Fibroblast of skin of right quadriceps (primary cell): ENCODE data around the gene MYH9.
"Not testable (repeated sequence)": the region's sequence is repeated elsewhere in the genome, so short reads cannot be mapped to it uniquely, and the experiment has no call there.

Experiments used
- DNase-seq: peaks from one replicate; pipeline ENCODE4 v3.0.0-alpha.2; 2013

The MYH9 gene

GRCh38 chr22:36306227-36306626 is 81.5 kb downstream of the MYH9 start:
- DNase-seq = no peak

GRCh38 chr22:36305813-36306212 is 82.0 kb downstream of the MYH9 start:
- no peak for DNase-seq

DNA sequence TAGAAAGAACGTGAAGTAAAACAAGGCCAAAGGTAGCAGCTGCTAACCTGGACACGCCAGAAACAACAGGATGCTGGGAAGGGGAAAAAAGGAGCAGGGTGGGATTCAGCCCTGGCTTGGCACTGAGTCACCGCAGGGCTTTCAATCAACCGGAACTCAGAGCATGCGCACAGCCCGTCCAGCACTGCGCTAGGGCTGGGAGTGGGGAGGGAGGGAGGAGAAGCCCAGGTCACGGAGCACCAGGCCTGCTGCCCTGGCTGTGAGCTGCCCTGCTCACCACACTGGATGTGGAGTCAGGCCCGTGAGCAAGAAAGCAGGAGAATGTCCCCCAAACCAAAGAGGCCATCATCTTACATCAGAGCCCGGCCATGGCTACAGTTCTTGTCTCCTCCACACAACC is 83.3 kb downstream of the MYH9 start:
- DNase-seq = no peak

DNA sequence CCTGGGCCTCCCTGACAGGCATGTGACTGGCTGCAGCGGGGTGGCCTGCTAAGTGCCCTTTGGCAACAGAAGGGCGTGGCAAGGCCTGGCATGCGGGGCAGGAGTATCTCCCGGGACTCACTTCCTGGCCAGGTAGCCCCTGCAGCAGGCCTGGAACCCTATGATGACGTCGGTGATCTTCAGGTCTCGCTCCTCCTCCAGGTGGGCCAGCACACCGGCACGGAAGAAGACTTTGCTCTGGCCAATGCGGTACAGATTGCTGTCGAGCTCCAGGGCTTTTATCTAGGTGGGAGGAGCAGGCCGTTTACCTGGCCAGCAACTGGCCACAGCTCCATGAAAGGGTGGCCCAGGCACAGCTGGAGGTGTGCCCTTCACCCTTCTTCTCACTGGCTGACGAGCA is 83.9 kb downstream of the MYH9 start:
- DNase-seq = no peak

DNA sequence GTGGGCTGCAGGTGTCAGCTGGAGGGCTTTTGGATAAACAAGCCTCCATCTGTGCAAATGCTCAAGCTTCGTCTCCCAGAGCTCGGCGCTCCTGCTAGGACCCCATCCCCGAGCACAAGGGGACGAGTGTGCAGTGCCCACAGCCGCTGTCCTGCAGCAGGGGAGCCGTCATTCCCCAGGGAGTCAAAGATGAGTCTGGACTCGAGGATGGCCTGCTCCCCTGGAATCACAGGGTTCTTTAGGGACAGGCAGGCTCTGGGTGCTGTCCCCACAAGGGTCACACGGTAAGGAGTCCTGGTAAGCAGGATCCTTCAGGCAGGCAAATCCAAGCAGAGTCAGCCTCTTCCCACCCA is 84.7 kb downstream of the MYH9 start:
- no peak for DNase-seq

DNA sequence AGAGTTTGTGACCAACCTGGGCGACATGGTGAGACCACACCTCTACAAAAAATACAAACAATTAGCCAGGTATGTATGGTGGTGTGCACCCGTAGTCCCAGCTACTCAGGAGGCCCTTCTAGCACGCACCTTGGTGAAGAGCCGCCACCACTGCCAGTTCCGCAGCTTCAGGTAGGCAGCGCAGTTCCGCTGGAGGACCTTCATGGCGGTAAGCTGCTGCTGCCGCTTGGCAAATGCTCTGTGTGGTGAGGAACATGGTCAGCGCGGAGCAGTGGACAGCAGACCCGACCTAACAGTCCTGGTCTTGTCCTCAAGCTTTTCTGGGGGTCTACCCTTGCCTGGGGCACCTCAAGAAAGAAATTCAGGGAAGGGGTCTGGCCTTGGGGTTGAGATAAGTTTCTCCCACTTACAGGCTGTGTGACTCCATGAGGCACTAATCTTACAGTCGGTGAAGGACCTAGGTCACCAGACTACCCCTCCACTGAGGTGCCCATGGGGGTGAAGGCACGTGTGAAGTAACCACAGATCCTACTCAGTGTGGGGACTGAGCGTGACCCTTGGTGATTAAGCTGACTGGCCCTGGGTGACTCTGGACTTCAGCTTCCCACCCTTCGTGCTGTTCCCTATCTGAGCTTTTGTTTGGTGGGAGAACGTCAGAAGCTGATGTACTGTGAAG is 85.2 kb downstream of the MYH9 start:
- DNase-seq = no peak

GRCh38 chr22:36301851-36302250 is 85.9 kb downstream of the MYH9 start:
- DNase-seq = peak; percentile 75

- DNase-seq = peak; percentile 48
These were observed 86.4 kb downstream of the MYH9 start for GRCh38 chr22:36301384-36301828.

GRCh38 chr22:36300396-36301212 is 87.2 kb downstream of the MYH9 start:
- DNase-seq = no peak

GRCh38 chr22:36299911-36300310 is 87.9 kb downstream of the MYH9 start:
- no peak for DNase-seq

DNA sequence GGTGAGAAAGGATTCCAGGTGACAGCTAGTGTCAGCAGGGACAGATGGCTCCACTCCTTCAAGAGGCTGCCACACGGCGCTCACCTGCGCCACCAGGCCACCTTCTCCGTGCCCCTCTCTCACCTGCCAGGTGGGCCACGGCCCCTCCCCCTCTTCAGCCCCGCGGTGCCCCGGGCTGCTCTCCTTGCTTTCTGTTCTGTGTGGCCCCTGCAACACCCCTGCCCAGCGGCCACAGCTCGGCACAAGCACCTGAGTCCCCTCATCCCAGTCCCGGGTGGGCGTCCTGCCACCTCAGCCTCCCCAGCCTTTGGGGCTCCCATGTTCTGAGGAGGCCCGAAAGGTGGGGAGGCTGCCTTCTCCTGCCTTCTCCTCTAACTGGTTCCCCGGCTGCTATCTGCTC is 88.5 kb downstream of the MYH9 start:
- no peak for DNase-seq

- no peak for DNase-seq
These were observed 89.2 kb downstream of the MYH9 start for GRCh38 chr22:36298601-36299000.

DNA sequence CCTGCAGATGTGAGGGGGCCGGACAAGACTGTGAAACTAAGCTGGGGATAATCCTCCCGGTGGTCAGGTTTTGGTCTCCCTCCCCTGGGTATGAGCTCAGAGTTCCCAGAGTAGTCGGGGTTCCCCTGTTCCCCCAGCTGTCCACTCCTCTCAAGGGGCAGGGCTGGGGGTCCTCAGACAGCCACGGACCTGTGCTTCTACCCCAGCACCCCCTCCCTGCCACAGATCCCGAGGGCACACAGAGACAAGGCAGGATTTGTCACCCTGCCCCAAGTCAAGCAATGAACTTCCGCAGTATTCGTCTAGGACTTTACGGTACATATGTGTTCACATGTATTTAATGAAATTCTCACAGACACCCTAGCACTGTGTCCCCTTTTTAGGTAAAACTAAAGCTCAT is 89.6 kb downstream of the MYH9 start:
- DNase-seq = no peak

DNA sequence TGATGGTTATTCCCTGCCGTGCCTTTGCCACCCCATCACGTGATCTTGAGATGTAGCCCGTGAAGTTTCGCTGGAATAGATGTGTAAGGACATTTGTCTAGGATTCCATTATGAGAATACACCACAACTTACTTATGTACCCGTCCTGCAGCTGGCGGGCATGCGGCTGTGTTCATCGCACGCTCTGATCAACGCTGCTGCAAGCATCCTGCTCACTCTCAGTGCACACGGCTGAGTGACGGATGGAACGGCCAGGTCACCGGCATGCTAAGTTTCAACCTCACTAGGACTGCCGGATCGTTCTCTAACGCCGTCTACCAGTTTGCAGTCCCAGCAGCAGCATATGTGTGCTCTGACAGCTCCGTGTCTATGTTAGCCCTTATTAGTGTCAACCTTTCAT is 90.2 kb downstream of the MYH9 start:
- no peak for DNase-seq

DNA sequence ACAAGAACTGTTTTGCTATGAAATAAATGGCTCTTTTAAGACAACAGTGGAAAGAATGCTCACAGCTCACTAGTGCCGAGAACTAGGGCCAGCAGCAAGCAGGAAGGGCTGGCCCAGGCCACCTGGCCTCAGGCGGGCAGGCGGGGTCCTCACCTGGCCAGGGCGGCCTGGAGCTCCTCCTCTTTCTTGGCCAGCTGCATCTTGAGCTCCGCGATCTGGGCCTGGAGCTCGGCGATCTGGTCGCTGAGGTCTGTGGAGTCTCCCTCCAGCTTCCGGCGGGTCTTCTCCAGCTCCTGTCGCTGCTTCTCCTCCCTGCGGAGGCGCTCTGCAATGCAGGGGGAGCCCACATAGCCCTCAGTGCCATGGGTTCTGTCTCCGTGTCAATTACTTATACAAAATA is 91.1 kb downstream of the MYH9 start:
- no peak for DNase-seq

DNA sequence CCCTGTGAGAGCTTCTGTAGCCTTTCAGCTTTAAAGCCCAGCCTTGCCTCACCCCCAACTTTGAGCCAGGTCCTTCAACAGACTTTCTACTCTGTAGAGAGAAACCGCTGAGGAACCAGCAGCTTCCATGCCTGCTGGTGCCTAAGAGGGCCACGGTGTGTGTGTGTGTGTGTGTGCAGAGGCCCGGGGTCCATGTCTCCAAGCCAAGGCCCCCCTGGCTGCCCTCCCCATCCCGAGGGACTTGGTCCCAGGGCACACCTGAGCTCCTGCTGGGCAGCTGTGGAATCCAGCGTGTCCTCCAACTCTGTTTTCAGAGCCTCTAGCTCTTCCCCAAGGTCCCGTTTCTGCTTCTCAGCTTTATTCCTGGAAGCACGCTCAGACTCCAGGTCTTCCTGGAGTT is 92.5 kb downstream of the MYH9 start:
- DNase-seq = no peak

GRCh38 chr22:36294801-36295200 is 93.0 kb downstream of the MYH9 start:
- DNase-seq = no peak

DNA sequence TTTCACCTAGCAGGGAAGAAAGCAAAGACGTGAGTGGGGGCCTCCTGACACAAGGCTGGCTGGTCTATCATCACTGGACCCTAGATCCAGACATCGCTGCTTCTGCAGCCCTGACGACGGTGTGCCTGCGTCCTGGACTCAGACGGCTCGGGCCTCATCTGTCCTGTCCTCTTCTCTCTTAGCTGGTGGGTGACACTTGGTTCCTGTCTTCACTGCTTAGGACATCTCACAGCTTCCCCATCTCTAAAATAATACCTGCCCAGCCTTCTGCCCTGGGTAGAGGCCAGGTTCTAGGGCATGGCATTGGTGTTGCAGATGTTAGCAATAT is 93.5 kb downstream of the MYH9 start:
- no peak for DNase-seq

DNA sequence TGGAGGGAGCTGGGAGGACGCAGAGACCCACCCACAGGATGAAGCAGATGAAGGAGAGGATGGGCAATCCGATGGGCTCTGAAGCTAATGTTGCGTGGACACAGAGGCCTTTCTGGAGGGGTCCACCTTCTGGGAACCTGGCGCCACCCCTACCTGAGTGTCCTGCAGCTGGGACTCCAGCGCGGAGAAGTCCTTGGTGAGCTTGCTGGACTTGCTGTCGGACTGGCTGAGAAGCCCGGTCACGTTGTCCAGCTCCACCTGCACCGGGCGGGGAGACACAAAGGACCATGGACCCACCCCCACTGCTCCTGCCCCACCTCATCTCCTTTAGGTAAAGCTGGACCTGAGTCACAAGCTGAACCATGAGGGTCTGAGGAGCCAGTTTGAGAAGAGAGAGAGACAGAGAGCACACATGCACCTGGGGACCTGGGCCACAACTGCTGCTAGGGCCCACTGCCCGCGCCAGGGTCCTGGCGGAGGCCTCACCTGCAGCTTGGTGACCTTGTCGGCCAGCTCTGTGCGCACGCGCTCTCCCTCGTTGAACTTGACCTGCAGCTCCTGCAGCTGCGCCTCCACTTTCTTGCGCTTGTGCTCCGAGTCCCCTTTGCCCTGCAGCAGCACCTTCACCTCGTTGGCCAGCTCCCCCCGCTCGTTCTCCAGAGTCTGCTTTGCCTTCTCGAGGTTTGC is 94.0 kb downstream of the MYH9 start:
- DNase-seq = no peak

DNA sequence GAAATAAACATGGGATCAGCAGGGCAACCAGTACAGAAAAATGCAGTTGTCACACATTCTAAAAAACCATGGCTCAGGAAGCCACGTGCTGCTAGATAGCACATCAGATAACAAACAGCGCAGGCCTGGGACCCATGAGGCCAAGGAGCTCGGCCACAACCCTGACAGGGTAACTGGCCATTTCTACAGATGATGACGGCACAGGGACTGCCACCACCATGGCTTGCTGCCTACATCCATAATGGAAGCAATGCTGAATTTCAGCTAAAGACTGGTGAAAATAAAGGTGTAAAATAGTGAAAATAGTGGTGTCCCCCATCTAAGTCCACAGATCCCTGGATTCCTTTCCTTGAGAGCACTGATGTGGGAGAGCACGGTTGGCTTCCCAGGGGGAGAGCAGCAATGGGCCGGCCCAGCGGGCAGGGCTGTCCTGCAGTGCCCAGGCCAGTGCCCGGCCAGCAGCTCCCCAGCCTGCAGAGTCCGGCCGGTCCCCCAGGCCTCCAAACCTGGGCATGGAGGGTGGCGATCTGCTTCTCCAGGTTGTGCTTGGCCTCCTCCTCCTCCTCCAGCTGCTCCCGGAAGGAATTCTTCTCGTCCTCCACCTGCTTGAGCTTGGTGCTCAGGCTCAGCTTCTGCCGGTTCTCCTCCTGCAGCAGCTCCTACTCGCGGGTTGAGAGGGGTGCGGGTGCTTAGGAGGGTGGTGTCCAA is 94.8 kb downstream of the MYH9 start:
- DNase-seq = no peak

GRCh38 chr22:36291831-36292740 is 95.7 kb downstream of the MYH9 start:
- no peak for DNase-seq

DNA sequence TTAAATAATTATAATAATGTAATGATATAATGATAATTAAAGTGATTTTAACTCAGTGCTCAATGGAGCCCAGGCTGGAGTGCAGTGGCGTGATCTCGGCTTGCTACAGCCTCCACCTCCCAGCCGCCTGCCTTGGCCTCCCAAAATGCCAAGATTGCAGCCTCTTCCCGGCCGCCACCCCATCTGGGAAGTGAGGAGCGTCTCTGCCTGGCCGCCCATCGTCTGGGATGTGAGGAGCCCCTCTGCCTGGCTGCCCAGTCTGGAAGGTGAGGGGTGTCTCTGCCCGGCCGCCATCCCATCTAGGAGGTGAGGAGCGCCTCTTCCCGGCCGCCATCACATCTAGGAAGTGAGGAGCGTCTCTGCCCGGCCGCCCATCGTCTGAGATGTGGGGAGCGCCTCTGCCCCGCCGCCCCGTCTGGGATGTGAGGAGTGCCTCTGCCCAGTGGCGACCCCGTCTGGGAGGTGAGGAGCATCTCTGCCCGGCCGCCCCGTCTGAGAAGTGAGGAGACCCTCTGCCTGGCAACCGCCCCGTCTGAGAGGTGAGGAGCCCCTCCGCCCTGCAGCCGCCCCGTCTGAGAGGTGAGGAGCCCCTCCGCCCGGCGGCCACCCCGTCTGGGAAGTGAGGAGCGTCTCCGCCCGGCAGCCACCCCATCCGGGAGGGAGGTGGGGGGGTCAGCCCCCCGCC is 97.2 kb downstream of the MYH9 start:
- DNase-seq = not testable (repeated sequence)
